Measurements from ENCODE around the gene TSC2. TPM values are rescaled to one million over a fixed set of nuclear protein-coding genes. Genes with fewer than 3 reads are reported as not detected.
A peak's percentile ranks its signal among the peaks of the same experiment; 100 is the strongest.

Gene TSC2
- total and polyA plus RNA-seq, 2 of the 13 experiments (the other 11 are each of a cell fraction or from before 2014, with no cell fraction given), result 19.6 to 40.4 TPM

GRCh38 chr16:2047330-2048115 is at the start of gene TSC2, which contains the start of gene NTHL1 (continued):
- TF ChIP-seq ZNF318 (CRISPR knock-in tag; IDR thresholded peaks at IDR 0.05) (0 out of 2 replicates have a peak, but pooled peaks have one; percentile 25), ZSCAN29 (CRISPR knock-in tag; conservative IDR thresholded peaks at IDR 0.05) (peak; percentile 86; the same call in 1 of the 2 replicates), NFKBIZ (CRISPR knock-in tag; IDR thresholded peaks at IDR 0.05) (no peak), MXI1 (IDR thresholded peaks at IDR 0.05; ENCODE audit: borderline replicate concordance, low read depth, low read length) (peak; percentile 90; the same call in 2 of the 3 replicates), CHCHD3 (CRISPR knock-in tag; IDR thresholded peaks at IDR 0.05) (no peak), THYN1 (CRISPR knock-in tag; IDR thresholded peaks at IDR 0.05; ENCODE audit: borderline replicate concordance, low read depth) (no peak), KAT7 (CRISPR knock-in tag; IDR thresholded peaks at IDR 0.05; ENCODE audit: borderline replicate concordance) (no peak; the same call in 1 of the 2 replicates), ZNF572 (CRISPR knock-in tag; IDR thresholded peaks at IDR 0.05) (no peak), SNAPC4 (CRISPR knock-in tag; IDR thresholded peaks at IDR 0.05) (no peak; the same call in 1 of the 2 replicates)
- TF ChIP-seq, protein P1, sequence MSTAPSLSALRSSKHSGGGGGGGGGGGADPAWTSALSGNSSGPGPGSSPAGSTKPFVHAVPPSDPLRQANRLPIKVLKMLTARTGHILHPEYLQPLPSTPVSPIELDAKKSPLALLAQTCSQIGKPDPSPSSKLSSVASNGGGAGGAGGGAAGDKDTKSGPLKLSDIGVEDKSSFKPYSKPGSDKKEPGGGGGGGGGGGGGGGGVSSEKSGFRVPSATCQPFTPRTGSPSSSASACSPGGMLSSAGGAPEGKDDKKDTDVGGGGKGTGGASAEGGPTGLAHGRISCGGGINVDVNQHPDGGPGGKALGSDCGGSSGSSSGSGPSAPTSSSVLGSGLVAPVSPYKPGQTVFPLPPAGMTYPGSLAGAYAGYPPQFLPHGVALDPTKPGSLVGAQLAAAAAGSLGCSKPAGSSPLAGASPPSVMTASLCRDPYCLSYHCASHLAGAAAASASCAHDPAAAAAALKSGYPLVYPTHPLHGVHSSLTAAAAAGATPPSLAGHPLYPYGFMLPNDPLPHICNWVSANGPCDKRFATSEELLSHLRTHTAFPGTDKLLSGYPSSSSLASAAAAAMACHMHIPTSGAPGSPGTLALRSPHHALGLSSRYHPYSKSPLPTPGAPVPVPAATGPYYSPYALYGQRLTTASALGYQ (CRISPR knock-in tag; IDR thresholded peaks at IDR 0.05), result peak; percentile 25; the same call in 1 of the 2 replicates
- TF ChIP-seq, protein P2, sequence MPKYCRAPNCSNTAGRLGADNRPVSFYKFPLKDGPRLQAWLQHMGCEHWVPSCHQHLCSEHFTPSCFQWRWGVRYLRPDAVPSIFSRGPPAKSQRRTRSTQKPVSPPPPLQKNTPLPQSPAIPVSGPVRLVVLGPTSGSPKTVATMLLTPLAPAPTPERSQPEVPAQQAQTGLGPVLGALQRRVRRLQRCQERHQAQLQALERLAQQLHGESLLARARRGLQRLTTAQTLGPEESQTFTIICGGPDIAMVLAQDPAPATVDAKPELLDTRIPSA (CRISPR knock-in tag; IDR thresholded peaks at IDR 0.05; ENCODE audit: borderline replicate concordance), result no peak; the same call in 1 of the 2 replicates
